Natural killer cell treated with Interleukin-12 subunit alpha and Interleukin-12 subunit beta and Interleukin-15 and Interleukin-18, amount 100 ng/mL, for 72 hours (primary cell): ENCODE results near the gene HTATIP2. TPM values are rescaled to one million over a fixed set of nuclear protein-coding genes. Genes with fewer than 3 reads are reported as not detected.

Experiments used
- ATAC-seq, 2 donors: fragments of 150-1000 bp; cut with Tn5 transposase in 1 of 2; sonication (Bioruptor Pico), chemical (Tn5 transposase) in 1 of 2; 2 replicates each; pipeline ENCODE4 v1.10.0; 2021
- DNase-seq: peaks from one replicate; pipeline ENCODE4 v3.0.0; 2022; ENCODE audit warnings: low spot score
- H3K27ac Mint-ChIP-seq, 2 donors: 1 replicate in 1 of 2; 2 replicates in 1 of 2; pipeline ENCODE4 v1.8.0; 2022; ENCODE audit warnings: mixed read lengths in 2 of 2, mild to moderate bottlenecking in 1 of 2, moderate library complexity in 1 of 2
- H3K27me3 Mint-ChIP-seq, 2 donors: 1 replicate in 1 of 2; 2 replicates in 1 of 2; pipeline ENCODE4 v1.8.0; 2022; ENCODE audit warnings: mixed read lengths in 2 of 2
- H3K36me3 Mint-ChIP-seq: one replicate; pipeline ENCODE4 v1.8.0; 2022; ENCODE audit warnings: mixed read lengths
- H3K4me1 Mint-ChIP-seq, 2 donors: 1 replicate in 1 of 2; 2 replicates in 1 of 2; pipeline ENCODE4 v1.8.0; 2022; ENCODE audit warnings: low read depth in 2 of 2, mixed read lengths in 2 of 2, mild to moderate bottlenecking in 1 of 2
- H3K4me3 Mint-ChIP-seq: one replicate; pipeline ENCODE4 v1.8.0; 2022; ENCODE audit warnings: mixed read lengths
- H3K9me3 Mint-ChIP-seq: 2 replicates; pipeline ENCODE4 v1.8.0; 2022; ENCODE audit warnings: mixed read lengths
- total RNA-seq, 2 donors: library from RNA; stranded (reverse); gene quantifications; one replicate each; pipeline ENCODE4 v1.2.3, GENCODE V29; 2022

Gene HTATIP2
- total RNA-seq, result 10 to 100 TPM; 25.7 to 27.7 TPM

GRCh38 chr11:20363500-20364340 is at the start of gene HTATIP2:
TSS of gene HTATIP2 (plus strand) at chr11:20363714. CDS start at chr11:20364238, 524 bp downstream.
- no peaks in the 10 kb centered on the region for H3K9me3 Mint-ChIP-seq
- H3K27ac Mint-ChIP-seq, result peak within 1 kb of the TSS; percentile 84 to 93
- peaks cover 14% of the 10 kb centered on the region for H3K36me3 Mint-ChIP-seq
- ATAC-seq (peak; percentile 94 to 96), DNase-seq (peak; percentile 85)
- peak within 1 kb of the TSS; percentile 95 for H3K4me3 Mint-ChIP-seq
- peaks cover 36 to 47% of the 10 kb centered on the region in 2 donors for H3K4me1 Mint-ChIP-seq
- H3K27me3 Mint-ChIP-seq, result peaks cover 0 to 3% of the 10 kb centered on the region in 2 donors

GRCh38 chr11:20315800-20316199 is 47.7 kb upstream of the HTATIP2 start:
- Mint-ChIP-seq H3K4me1 (no peaks in the 10 kb centered on the region), H3K36me3 (no peaks in the 10 kb centered on the region), H3K27ac (no peak overlapping the region), H3K9me3 (no peaks in the 10 kb centered on the region), H3K4me3 (no peak overlapping the region), H3K27me3 (peaks cover 5 to 15% of the 10 kb centered on the region in 2 donors)
- DNase-seq (no peak), ATAC-seq (no peak)

GRCh38 chr11:20321177-20321576 is 42.3 kb upstream of the HTATIP2 start:
- Mint-ChIP-seq H3K36me3 (no peaks in the 10 kb centered on the region), H3K4me1 (no peaks in the 10 kb centered on the region), H3K27ac (no peak overlapping the region), H3K27me3 (peaks cover 11 to 13% of the 10 kb centered on the region in 2 donors), H3K9me3 (no peaks in the 10 kb centered on the region), H3K4me3 (no peak overlapping the region)
- DNase-seq (no peak), ATAC-seq (no peak)

GRCh38 chr11:20327377-20327935 is 36.1 kb upstream of the HTATIP2 start:
- H3K9me3 Mint-ChIP-seq, result no peaks in the 10 kb centered on the region
- no peak overlapping the region for H3K27ac Mint-ChIP-seq
- no peak for ATAC-seq
- no peak overlapping the region for H3K4me3 Mint-ChIP-seq
- no peaks in the 10 kb centered on the region for H3K4me1 Mint-ChIP-seq
- peaks cover 16 to 22% of the 10 kb centered on the region in 2 donors for H3K27me3 Mint-ChIP-seq
- DNase-seq, result no peak
- H3K36me3 Mint-ChIP-seq, result no peaks in the 10 kb centered on the region

- DNase-seq, result no peak
- no peaks in the 10 kb centered on the region for H3K9me3 Mint-ChIP-seq
- no peak overlapping the region for H3K4me3 Mint-ChIP-seq
- H3K27me3 Mint-ChIP-seq, result peaks cover 38 to 60% of the 10 kb centered on the region in 2 donors
- no peaks in the 10 kb centered on the region for H3K4me1 Mint-ChIP-seq
- H3K36me3 Mint-ChIP-seq, result no peaks in the 10 kb centered on the region
- no peak overlapping the region for H3K27ac Mint-ChIP-seq
- no peak for ATAC-seq
Observed at GRCh38 chr11:20336056-20336455, 27.5 kb upstream of the HTATIP2 start.

GRCh38 chr11:20337526-20338154 is 25.9 kb upstream of the HTATIP2 start:
- DNase-seq, result no peak

GRCh38 chr11:20342347-20343141 is 21.0 kb upstream of the HTATIP2 start:
- ATAC-seq (peak in 1 of 2 donors; percentile 15), DNase-seq (no peak)
- Mint-ChIP-seq H3K9me3 (no peaks in the 10 kb centered on the region), H3K4me3 (no peak overlapping the region), H3K36me3 (peaks cover 9% of the 10 kb centered on the region), H3K27ac (no peak overlapping the region), H3K27me3 (peaks cover 66 to 80% of the 10 kb centered on the region in 2 donors), H3K4me1 (no peaks in the 10 kb centered on the region)

More at GRCh38 chr11:20337526-20338154, 25.9 kb upstream of the HTATIP2 start:
- ATAC-seq, result no peak
- Mint-ChIP-seq H3K4me1 (no peaks in the 10 kb centered on the region), H3K4me3 (no peak overlapping the region), H3K9me3 (no peaks in the 10 kb centered on the region), H3K27ac (no peak overlapping the region), H3K27me3 (peaks cover 47 to 72% of the 10 kb centered on the region in 2 donors), H3K36me3 (no peaks in the 10 kb centered on the region)

- peaks cover 24 to 29% of the 10 kb centered on the region in 2 donors for H3K27me3 Mint-ChIP-seq
- no peak for DNase-seq
- H3K4me1 Mint-ChIP-seq, result no peaks in the 10 kb centered on the region
- ATAC-seq, result no peak
- no peak overlapping the region for H3K4me3 Mint-ChIP-seq
- no peaks in the 10 kb centered on the region for H3K36me3 Mint-ChIP-seq
- H3K27ac Mint-ChIP-seq, result no peak overlapping the region
- no peaks in the 10 kb centered on the region for H3K9me3 Mint-ChIP-seq
Observed at GRCh38 chr11:20351136-20351535, 12.4 kb upstream of the HTATIP2 start.

GRCh38 chr11:20351751-20352262 is 11.7 kb upstream of the HTATIP2 start:
- Mint-ChIP-seq H3K9me3 (no peaks in the 10 kb centered on the region), H3K27ac (no peak overlapping the region), H3K4me1 (no peaks in the 10 kb centered on the region), H3K36me3 (no peaks in the 10 kb centered on the region), H3K27me3 (peaks cover 17 to 23% of the 10 kb centered on the region in 2 donors), H3K4me3 (no peak overlapping the region)
- ATAC-seq (no peak), DNase-seq (no peak)

- Mint-ChIP-seq H3K27me3 (peaks cover 7 to 20% of the 10 kb centered on the region in 2 donors), H3K9me3 (no peaks in the 10 kb centered on the region), H3K27ac (no peak overlapping the region), H3K36me3 (no peaks in the 10 kb centered on the region), H3K4me1 (no peaks in the 10 kb centered on the region), H3K4me3 (no peak overlapping the region)
- ATAC-seq (no peak), DNase-seq (no peak)
Observed at GRCh38 chr11:20353829-20354434, 9.6 kb upstream of the HTATIP2 start.

GRCh38 chr11:20355221-20356219 is 8.0 kb upstream of the HTATIP2 start:
- no peak overlapping the region for H3K27ac Mint-ChIP-seq

GRCh38 chr11:20357150-20357549 is 6.4 kb upstream of the HTATIP2 start:
- DNase-seq (no peak), ATAC-seq (peak in 1 of 2 donors; percentile 62)
- Mint-ChIP-seq H3K27me3 (peaks cover 1 to 17% of the 10 kb centered on the region in 2 donors), H3K36me3 (no peaks in the 10 kb centered on the region), H3K27ac (peak overlapping the region in 1 of 2 donors; percentile 1), H3K4me3 (no peak overlapping the region), H3K9me3 (no peaks in the 10 kb centered on the region), H3K4me1 (peaks cover 8% of the 10 kb centered on the region in 2 donors)

More at GRCh38 chr11:20355221-20356219, 8.0 kb upstream of the HTATIP2 start:
- ATAC-seq (peak in 1 of 2 donors; percentile 66), DNase-seq (no peak)
- peaks cover 3% of the 10 kb centered on the region in 2 donors for H3K4me1 Mint-ChIP-seq
- no peak overlapping the region for H3K4me3 Mint-ChIP-seq
- H3K36me3 Mint-ChIP-seq, result no peaks in the 10 kb centered on the region
- no peaks in the 10 kb centered on the region for H3K9me3 Mint-ChIP-seq
- peaks cover 7 to 20% of the 10 kb centered on the region in 2 donors for H3K27me3 Mint-ChIP-seq
